OCI-LY1 (cell line): Measurements from ENCODE around the gene RXFP4.

ENCODE experiments used
- H2AFZ ChIP-seq: fragments of 200-600 bp; sonication (generic), shearing (Covaris generic); 2 replicates; pipeline ENCODE4 v1.6.0; 2014; ENCODE audit warnings: antibody characterized with exemption, mild to moderate bottlenecking, low read length
- H3F3A ChIP-seq: fragments of 200-600 bp; sonication (generic), shearing (Covaris generic); 2 replicates; pipeline ENCODE4 v1.6.0; 2014; ENCODE audit warnings: mild to moderate bottlenecking, antibody characterized with exemption, low read length, moderate library complexity; ENCODE audit not compliant: insufficient read depth
- H3K27ac ChIP-seq: fragments of 200-600 bp; sonication (generic); 2 replicates; pipeline ENCODE4 v1.5.1; 2014; ENCODE audit warnings: low read length, mixed run types, mild to moderate bottlenecking, low read depth; ENCODE audit not compliant: poor library complexity, severe bottlenecking
- H3K27me3 ChIP-seq: fragments of 200-600 bp; sonication (generic); 2 replicates; pipeline ENCODE4 v1.6.0; 2014; ENCODE audit warnings: antibody characterized with exemption, mild to moderate bottlenecking, low read length, moderate library complexity; ENCODE audit not compliant: insufficient read depth
- H3K36me3 ChIP-seq: fragments of 200-600 bp; sonication (generic); 2 replicates; pipeline ENCODE4 v1.6.1; 2014; ENCODE audit warnings: mild to moderate bottlenecking, antibody characterized with exemption, low read length, moderate library complexity, mixed read lengths; ENCODE audit not compliant: insufficient read depth
- H3K4me1 ChIP-seq: fragments of 200-600 bp; sonication (generic); 2 replicates; pipeline ENCODE4 v1.5.1; 2014; ENCODE audit warnings: mild to moderate bottlenecking, low read length, moderate library complexity; ENCODE audit not compliant: insufficient read depth, severe bottlenecking
- H3K4me2 ChIP-seq: fragments of 200-600 bp; sonication (generic), shearing (Covaris generic); 2 replicates; pipeline ENCODE4 v1.6.1; 2014; ENCODE audit warnings: low read length
- H3K4me3 ChIP-seq: fragments of 200-600 bp; sonication (generic); 2 replicates; pipeline ENCODE4 v1.5.1; 2014; ENCODE audit warnings: low read length, low read depth, mild to moderate bottlenecking, mixed read lengths; ENCODE audit not compliant: poor library complexity, severe bottlenecking
- H3K79me2 ChIP-seq: fragments of 200-600 bp; shearing (Covaris generic); 2 replicates; pipeline ENCODE4 v1.6.1; 2016; ENCODE audit warnings: mixed run types, low read length, mixed read lengths; ENCODE audit not compliant: insufficient read depth
- H3K9ac ChIP-seq: fragments of 200-600 bp; sonication (generic), shearing (Covaris generic); 2 replicates; pipeline ENCODE4 v1.6.1; 2014; ENCODE audit warnings: mild to moderate bottlenecking, low read length, mixed read lengths
- H3K9me2 ChIP-seq: fragments of 200-600 bp; sonication (generic), shearing (Covaris generic); 2 replicates; pipeline ENCODE4 v1.6.1; 2014; ENCODE audit warnings: low read depth, mild to moderate bottlenecking, low read length, mixed read lengths
- H3K9me3 ChIP-seq: fragments of 200-600 bp; shearing (Covaris generic); 2 replicates; pipeline ENCODE4 v1.6.1; 2014; ENCODE audit warnings: low read length, mixed read lengths
- H4K20me1 ChIP-seq: fragments of 200-600 bp; sonication (generic), shearing (Covaris generic); 2 replicates; pipeline ENCODE4 v1.6.0; 2016; ENCODE audit warnings: mild to moderate bottlenecking, low read length; ENCODE audit not compliant: insufficient read depth
- EZH2 ChIP-seq: fragments of 200-600 bp; sonication (generic), shearing (Covaris generic); IDR thresholded peaks from 2 replicates; pipeline ENCODE4 v1.8.0; 2017; ENCODE audit warnings: borderline replicate concordance, mixed run types, mild to moderate bottlenecking, antibody characterized with exemption, low read length, moderate library complexity, mixed read lengths
- TF ChIP-seq, protein P1 (sequence below): fragments of 200-600 bp; sonication (generic), shearing (Covaris generic); IDR thresholded peaks from 2 replicates; pipeline ENCODE4 v1.5.1; 2017; ENCODE audit warnings: mild to moderate bottlenecking, antibody characterized with exemption, low read length, moderate library complexity, mixed read lengths

The RXFP4 gene

DNA sequence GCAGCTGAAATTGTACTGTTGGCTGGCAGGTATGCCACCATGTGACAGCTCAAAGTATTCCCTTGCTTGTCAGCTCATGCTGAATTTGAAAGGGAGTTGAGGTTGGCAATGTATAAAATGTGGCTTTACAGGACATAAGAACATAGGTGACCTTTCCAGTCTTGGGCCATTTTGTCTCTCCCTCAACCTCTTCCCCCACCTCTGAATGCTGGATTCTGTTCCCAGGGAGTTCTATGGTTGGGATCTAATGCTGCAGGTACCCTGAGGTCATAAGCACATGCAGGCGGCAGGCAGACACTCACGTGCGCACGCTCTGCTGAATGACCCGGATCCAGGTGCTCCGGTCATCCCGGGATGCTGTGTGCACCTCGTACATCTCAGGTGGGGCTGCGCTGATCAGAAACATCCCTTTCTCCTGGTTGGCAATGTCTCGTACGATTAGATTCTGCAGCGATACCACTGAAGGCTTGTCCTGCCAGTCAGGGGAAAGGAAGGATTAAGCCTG, 16.0 kb downstream of the RXFP4 start:
- H3K27ac ChIP-seq, result no peak overlapping the region
- H4K20me1 ChIP-seq, result no peaks in the 10 kb centered on the region
- peaks cover 97% of the 10 kb centered on the region for H3K36me3 ChIP-seq
- H3K9me2 ChIP-seq, result no peaks in the 10 kb centered on the region
- TF ChIP-seq, protein P1, sequence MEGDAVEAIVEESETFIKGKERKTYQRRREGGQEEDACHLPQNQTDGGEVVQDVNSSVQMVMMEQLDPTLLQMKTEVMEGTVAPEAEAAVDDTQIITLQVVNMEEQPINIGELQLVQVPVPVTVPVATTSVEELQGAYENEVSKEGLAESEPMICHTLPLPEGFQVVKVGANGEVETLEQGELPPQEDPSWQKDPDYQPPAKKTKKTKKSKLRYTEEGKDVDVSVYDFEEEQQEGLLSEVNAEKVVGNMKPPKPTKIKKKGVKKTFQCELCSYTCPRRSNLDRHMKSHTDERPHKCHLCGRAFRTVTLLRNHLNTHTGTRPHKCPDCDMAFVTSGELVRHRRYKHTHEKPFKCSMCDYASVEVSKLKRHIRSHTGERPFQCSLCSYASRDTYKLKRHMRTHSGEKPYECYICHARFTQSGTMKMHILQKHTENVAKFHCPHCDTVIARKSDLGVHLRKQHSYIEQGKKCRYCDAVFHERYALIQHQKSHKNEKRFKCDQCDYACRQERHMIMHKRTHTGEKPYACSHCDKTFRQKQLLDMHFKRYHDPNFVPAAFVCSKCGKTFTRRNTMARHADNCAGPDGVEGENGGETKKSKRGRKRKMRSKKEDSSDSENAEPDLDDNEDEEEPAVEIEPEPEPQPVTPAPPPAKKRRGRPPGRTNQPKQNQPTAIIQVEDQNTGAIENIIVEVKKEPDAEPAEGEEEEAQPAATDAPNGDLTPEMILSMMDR, result no peak
- TF ChIP-seq EZH2, result no peak
- peaks cover 39% of the 10 kb centered on the region for H3K4me1 ChIP-seq
- H3K4me3 ChIP-seq, result no peak overlapping the region
- H3K79me2 ChIP-seq, result no peaks in the 10 kb centered on the region
- H3K9me3 ChIP-seq, result no peaks in the 10 kb centered on the region
- no peak overlapping the region for H3K9ac ChIP-seq
- H3K27me3 ChIP-seq, result no peaks in the 10 kb centered on the region
- H2AFZ ChIP-seq, result no peak overlapping the region
- H3K4me2 ChIP-seq, result no peak overlapping the region
- H3F3A ChIP-seq, result no peaks in the 10 kb centered on the region

DNA sequence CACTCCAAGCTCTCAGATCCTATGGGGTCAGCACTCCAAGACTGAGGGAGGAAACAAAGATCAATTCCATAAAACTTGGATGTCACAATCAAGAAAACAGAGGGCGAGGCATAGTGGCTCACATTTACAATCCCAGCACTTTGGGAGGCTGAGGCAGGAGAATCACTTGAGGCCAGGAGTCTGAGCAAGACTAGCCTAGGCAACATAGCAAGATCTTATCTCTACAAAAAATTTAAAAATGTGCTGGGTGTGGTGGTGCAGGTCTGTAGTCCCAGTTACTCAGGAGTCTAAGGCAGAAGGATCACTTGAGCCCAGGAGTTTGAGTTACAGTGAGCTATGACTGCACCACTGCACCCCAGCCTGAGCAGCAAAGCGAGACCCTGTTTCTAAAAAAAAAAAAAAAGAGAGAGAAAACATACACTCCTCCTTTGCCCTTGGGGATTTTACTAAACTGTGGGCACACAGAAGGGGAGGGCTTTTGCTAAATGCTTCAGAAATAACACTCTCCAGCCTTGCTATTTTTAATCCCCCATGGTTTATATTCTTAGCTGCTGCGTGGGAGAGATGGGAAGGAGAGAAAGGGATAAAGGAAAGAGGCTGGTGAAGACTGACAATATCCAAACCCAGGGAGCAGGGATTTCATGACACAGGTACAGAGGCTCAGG, 18.8 kb downstream of the RXFP4 start:
- no peaks in the 10 kb centered on the region for H3K9me3 ChIP-seq
- H3K27ac ChIP-seq, result peak overlapping the region; percentile 62
- H4K20me1 ChIP-seq, result no peaks in the 10 kb centered on the region
- H3K36me3 ChIP-seq, result peaks cover 93% of the 10 kb centered on the region
- H3K4me3 ChIP-seq, result no peak overlapping the region
- H2AFZ ChIP-seq, result no peak overlapping the region
- TF ChIP-seq EZH2, result no peak
- TF ChIP-seq, protein P1, result no peak
- H3K9ac ChIP-seq, result peak overlapping the region; percentile 43; the same call in 1 of the 2 replicates
- H3K27me3 ChIP-seq, result no peaks in the 10 kb centered on the region
- H3K4me1 ChIP-seq, result peaks cover 45% of the 10 kb centered on the region
- no peaks in the 10 kb centered on the region for H3K79me2 ChIP-seq
- H3F3A ChIP-seq, result no peaks in the 10 kb centered on the region
- peak overlapping the region; percentile 15 for H3K4me2 ChIP-seq
- no peaks in the 10 kb centered on the region for H3K9me2 ChIP-seq

- peaks cover 93% of the 10 kb centered on the region for H3K36me3 ChIP-seq
- no peak overlapping the region for H3K4me3 ChIP-seq
- TF ChIP-seq EZH2, result no peak
- TF ChIP-seq, protein P1, result peak; percentile 58; the same call in 1 of the 2 replicates
- no peaks in the 10 kb centered on the region for H4K20me1 ChIP-seq
- H3K27me3 ChIP-seq, result no peaks in the 10 kb centered on the region
- H3K9me2 ChIP-seq, result no peaks in the 10 kb centered on the region
- H3K9ac ChIP-seq, result no peak overlapping the region
- H3K9me3 ChIP-seq, result no peaks in the 10 kb centered on the region
- peak overlapping the region; percentile 53 for H3K27ac ChIP-seq
- no peaks in the 10 kb centered on the region for H3K79me2 ChIP-seq
- H3F3A ChIP-seq, result no peaks in the 10 kb centered on the region
- no peak overlapping the region for H3K4me2 ChIP-seq
- no peak overlapping the region for H2AFZ ChIP-seq
- H3K4me1 ChIP-seq, result peaks cover 45% of the 10 kb centered on the region
These were observed 20.5 kb downstream of the RXFP4 start for GRCh38 chr1:155961937-155962336.
